ENCODE results near the gene HACD3.

The HACD3 gene

GRCh38 chr15:65553691-65554090 lies 23.4 kb downstream of the HACD3 start:
- no peak for TF ChIP-seq CTCF (IDR thresholded peaks at IDR 0.05; ENCODE audit: poor library complexity, severe bottlenecking)
- H3K4me1 ChIP-seq (ENCODE audit: insufficient read depth, poor library complexity, severe bottlenecking), result no peaks in the 10 kb centered on the region
- no peak overlapping the region for H3K4me3 ChIP-seq (ENCODE audit: severe bottlenecking)
- no peaks in the 10 kb centered on the region for H3K27me3 ChIP-seq (ENCODE audit: insufficient read depth, poor library complexity, severe bottlenecking)
- no peak for ATAC-seq (ENCODE audit: low read depth)
- H3K36me3 ChIP-seq (ENCODE audit: low read depth), result peaks cover 53% of the 10 kb centered on the region
- no peaks in the 10 kb centered on the region for H3K9me3 ChIP-seq (ENCODE audit: severe bottlenecking)
- no peak for DNase-seq (ENCODE audit: low spot score)
- H3K27ac ChIP-seq (ENCODE audit: poor library complexity, severe bottlenecking), result no peak overlapping the region

GRCh38 chr15:65556622-65557021 lies 26.4 kb downstream of the HACD3 start:
- no peak overlapping the region for H3K27ac ChIP-seq (ENCODE audit: poor library complexity, severe bottlenecking)
- H3K36me3 ChIP-seq (ENCODE audit: low read depth), result peaks cover 80% of the 10 kb centered on the region
- no peak overlapping the region for H3K4me3 ChIP-seq (ENCODE audit: severe bottlenecking)
- no peaks in the 10 kb centered on the region for H3K4me1 ChIP-seq (ENCODE audit: insufficient read depth, poor library complexity, severe bottlenecking)
- H3K27me3 ChIP-seq (ENCODE audit: insufficient read depth, poor library complexity, severe bottlenecking), result no peaks in the 10 kb centered on the region
- H3K9me3 ChIP-seq (ENCODE audit: severe bottlenecking), result no peaks in the 10 kb centered on the region
- TF ChIP-seq CTCF (IDR thresholded peaks at IDR 0.05; ENCODE audit: poor library complexity, severe bottlenecking), result no peak
- ATAC-seq (ENCODE audit: low read depth) (no peak), DNase-seq (ENCODE audit: low spot score) (no peak)

- ATAC-seq (ENCODE audit: low read depth) (no peak), DNase-seq (ENCODE audit: low spot score) (no peak)
- H3K27ac ChIP-seq (ENCODE audit: poor library complexity, severe bottlenecking), result no peak overlapping the region
- H3K36me3 ChIP-seq (ENCODE audit: low read depth), result peaks cover 84% of the 10 kb centered on the region
- H3K4me3 ChIP-seq (ENCODE audit: severe bottlenecking), result no peak overlapping the region
- TF ChIP-seq CTCF (IDR thresholded peaks at IDR 0.05; ENCODE audit: poor library complexity, severe bottlenecking), result no peak
- no peaks in the 10 kb centered on the region for H3K4me1 ChIP-seq (ENCODE audit: insufficient read depth, poor library complexity, severe bottlenecking)
- no peaks in the 10 kb centered on the region for H3K9me3 ChIP-seq (ENCODE audit: severe bottlenecking)
- no peaks in the 10 kb centered on the region for H3K27me3 ChIP-seq (ENCODE audit: insufficient read depth, poor library complexity, severe bottlenecking)
These were observed 28.1 kb downstream of the HACD3 start for GRCh38 chr15:65558336-65558735.

GRCh38 chr15:65558997-65559760 lies 28.9 kb downstream of the HACD3 start:
- no peak for TF ChIP-seq CTCF (IDR thresholded peaks at IDR 0.05; ENCODE audit: poor library complexity, severe bottlenecking)
- H3K27ac ChIP-seq (ENCODE audit: poor library complexity, severe bottlenecking), result no peak overlapping the region
- peaks cover 86% of the 10 kb centered on the region for H3K36me3 ChIP-seq (ENCODE audit: low read depth)
- H3K4me3 ChIP-seq (ENCODE audit: severe bottlenecking), result no peak overlapping the region
- DNase-seq (ENCODE audit: low spot score) (no peak), ATAC-seq (ENCODE audit: low read depth) (no peak)
- H3K4me1 ChIP-seq (ENCODE audit: insufficient read depth, poor library complexity, severe bottlenecking), result no peaks in the 10 kb centered on the region
- no peaks in the 10 kb centered on the region for H3K9me3 ChIP-seq (ENCODE audit: severe bottlenecking)
- no peaks in the 10 kb centered on the region for H3K27me3 ChIP-seq (ENCODE audit: insufficient read depth, poor library complexity, severe bottlenecking)

- no peak overlapping the region for H3K4me3 ChIP-seq (ENCODE audit: severe bottlenecking)
- no peaks in the 10 kb centered on the region for H3K27me3 ChIP-seq (ENCODE audit: insufficient read depth, poor library complexity, severe bottlenecking)
- H3K4me1 ChIP-seq (ENCODE audit: insufficient read depth, poor library complexity, severe bottlenecking), result no peaks in the 10 kb centered on the region
- H3K27ac ChIP-seq (ENCODE audit: poor library complexity, severe bottlenecking), result no peak overlapping the region
- H3K36me3 ChIP-seq (ENCODE audit: low read depth), result peaks cover 84% of the 10 kb centered on the region
- ATAC-seq (ENCODE audit: low read depth) (no peak), DNase-seq (ENCODE audit: low spot score) (no peak)
- no peaks in the 10 kb centered on the region for H3K9me3 ChIP-seq (ENCODE audit: severe bottlenecking)
- TF ChIP-seq CTCF (IDR thresholded peaks at IDR 0.05; ENCODE audit: poor library complexity, severe bottlenecking), result no peak
These were observed 29.7 kb downstream of the HACD3 start for GRCh38 chr15:65559941-65560340.
